Ascending aorta (tissue), 2 donors: ENCODE data around the gene VWDE. TPM values are rescaled to one million over a fixed set of nuclear protein-coding genes. Genes with fewer than 3 reads are reported as not detected.

Source experiments
- DNase-seq, 2 donors: peaks; one replicate each; pipeline ENCODE4 v3.0.0-alpha.2; 2019; ENCODE audit warnings: low spot score in 2 of 2
- H3K27ac ChIP-seq, 2 donors: fragments of 200-600 bp; sonication (generic); one replicate each; pipeline ENCODE4 v1.5.1; 2016 to 2017; ENCODE audit warnings: mild to moderate bottlenecking in 1 of 2
- H3K27me3 ChIP-seq: fragments of 200-600 bp; sonication (generic); one replicate; pipeline ENCODE4 v1.5.1; 2017
- H3K36me3 ChIP-seq, 2 donors: fragments of 200-600 bp; sonication (generic); one replicate each; pipeline ENCODE4 v1.5.1; 2016
- H3K4me1 ChIP-seq, 2 donors: fragments of 200-600 bp; sonication (generic); one replicate each; pipeline ENCODE4 v1.5.1; 2016 to 2017; ENCODE audit warnings: mild to moderate bottlenecking in 1 of 2
- H3K4me3 ChIP-seq, 2 donors: fragments of 200-600 bp; sonication (generic); one replicate each; pipeline ENCODE4 v1.5.1; 2016 to 2017; ENCODE audit warnings: mild to moderate bottlenecking in 1 of 2
- H3K9me3 ChIP-seq, 2 donors: fragments of 200-600 bp; sonication (generic); one replicate each; pipeline ENCODE4 v1.5.1; 2016
- CTCF ChIP-seq, 3 experiments: fragments of 200-600 bp in 2 of 3; fragments of 450-650 bp in 1 of 3; sonication (generic) in 2 of 3; IDR thresholded peaks; one replicate each; pipeline ENCODE4 v1.5.1; 2016 to 2019; ENCODE audit warnings: antibody characterized with exemption in 3 of 3, mild to moderate bottlenecking in 1 of 3, moderate library complexity in 1 of 3
- intact Hi-C: fragments of 100-400 bp; cut with DNase I; formaldehyde crosslinking; loops from one replicate; pipeline ENCODE4 v1.15.1; 2023
- total RNA-seq: library from RNA; depleted of rRNA; stranded (reverse); fragments of >200 nt; gene quantifications from one replicate; pipeline ENCODE4 v1.1.0, GENCODE V29; 2016

Gene VWDE
- total RNA-seq, 1 donor from 2014 or later = not detected

GRCh38 chr7:12300415-12300814 lies 103.2 kb downstream of the VWDE start:
- no peaks in the 10 kb centered on the region for H3K36me3 ChIP-seq
- H3K9me3 ChIP-seq = no peaks in the 10 kb centered on the region
- H3K4me3 ChIP-seq = no peak overlapping the region
- no peak overlapping the region for H3K27ac ChIP-seq
- H3K27me3 ChIP-seq = no peaks in the 10 kb centered on the region
- TF ChIP-seq CTCF (IDR thresholded peaks at IDR 0.05) = no peak
- no peaks in the 10 kb centered on the region for H3K4me1 ChIP-seq
- intact Hi-C loops = no loop called here
- DNase-seq = no peak

DNA sequence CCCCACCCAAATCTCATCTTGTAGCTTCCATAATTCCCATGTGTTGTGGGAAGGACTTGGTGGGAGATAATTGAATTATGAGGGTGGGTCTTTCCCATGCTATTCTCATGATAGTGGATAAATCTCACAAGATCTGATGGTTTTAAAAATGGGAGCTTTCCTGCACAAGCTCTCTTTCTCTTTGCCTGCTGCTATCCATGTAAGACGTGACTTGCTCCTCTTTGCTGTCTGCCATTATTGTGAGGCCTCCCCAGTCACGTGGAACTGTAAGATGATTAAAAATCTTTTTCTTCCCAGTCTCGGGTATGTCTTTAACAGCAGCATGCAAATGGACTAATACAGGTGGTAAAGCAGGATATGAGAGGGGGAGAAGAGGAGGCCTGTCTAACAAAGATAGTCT lies 104.3 kb downstream of the VWDE start:
- intact Hi-C loops = no loop called here
- TF ChIP-seq CTCF (IDR thresholded peaks at IDR 0.05) = no peak
- Histone ChIP-seq H3K36me3 (no peaks in the 10 kb centered on the region), H3K27me3 (no peaks in the 10 kb centered on the region), H3K27ac (no peak overlapping the region), H3K4me3 (no peak overlapping the region), H3K9me3 (no peaks in the 10 kb centered on the region), H3K4me1 (no peaks in the 10 kb centered on the region)
- DNase-seq = no peak

DNA sequence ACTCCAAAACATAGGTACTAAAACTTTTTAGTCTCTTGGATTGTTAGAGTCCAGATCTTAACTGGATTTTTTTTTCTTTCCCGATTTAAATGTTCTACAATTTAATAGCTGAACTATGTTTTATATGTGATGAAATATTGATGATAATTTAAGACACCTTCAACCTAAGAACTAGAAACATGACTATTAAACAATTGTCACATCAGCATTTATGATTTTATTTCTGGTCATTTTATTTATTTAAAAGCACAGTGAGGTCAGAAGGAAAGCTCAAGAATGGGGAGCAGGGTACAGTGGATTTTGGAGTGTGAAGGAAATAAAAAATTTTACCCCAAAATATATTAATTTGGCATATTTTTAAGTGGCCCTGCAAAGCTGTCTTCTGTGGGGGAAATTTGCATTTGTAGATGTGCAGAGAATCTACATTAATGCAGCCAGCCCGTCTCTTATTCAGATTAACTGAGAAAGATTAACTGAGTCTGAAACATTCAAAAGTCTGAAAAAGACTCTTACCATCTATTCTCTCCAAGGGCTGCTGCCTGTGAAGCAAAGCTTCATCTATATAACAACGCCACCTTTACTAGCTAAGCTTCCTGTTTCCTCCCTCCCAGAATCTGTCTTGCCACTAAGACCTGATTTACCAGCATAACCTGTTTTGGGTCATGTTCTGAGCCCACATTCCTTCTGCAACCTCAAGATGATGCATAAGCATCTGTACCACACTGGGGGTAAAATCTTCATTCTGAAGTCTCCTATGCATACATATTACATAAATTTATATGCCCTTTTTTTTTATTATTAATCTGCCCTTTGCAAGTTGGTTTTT lies 106.2 kb downstream of the VWDE start:
- no peak for DNase-seq
- Histone ChIP-seq H3K27me3 (no peaks in the 10 kb centered on the region), H3K4me1 (no peaks in the 10 kb centered on the region), H3K27ac (no peak overlapping the region), H3K9me3 (no peaks in the 10 kb centered on the region), H3K36me3 (no peaks in the 10 kb centered on the region), H3K4me3 (no peak overlapping the region)
- no peak for TF ChIP-seq CTCF (IDR thresholded peaks at IDR 0.05)
- intact Hi-C loops = no loop called here

- Histone ChIP-seq H3K27me3 (no peaks in the 10 kb centered on the region), H3K9me3 (no peaks in the 10 kb centered on the region), H3K4me1 (no peaks in the 10 kb centered on the region), H3K36me3 (no peaks in the 10 kb centered on the region), H3K27ac (no peak overlapping the region), H3K4me3 (no peak overlapping the region)
- no peak for DNase-seq
- intact Hi-C loops = no loop called here
- TF ChIP-seq CTCF (IDR thresholded peaks at IDR 0.05) = no peak
Observed at GRCh38 chr7:12296051-12296570, 107.6 kb downstream of the VWDE start.

- Histone ChIP-seq H3K36me3 (no peaks in the 10 kb centered on the region), H3K4me3 (no peak overlapping the region), H3K27me3 (no peaks in the 10 kb centered on the region), H3K27ac (no peak overlapping the region), H3K4me1 (no peaks in the 10 kb centered on the region), H3K9me3 (no peaks in the 10 kb centered on the region)
- intact Hi-C loops = no loop called here
- TF ChIP-seq CTCF (IDR thresholded peaks at IDR 0.05) = no peak
- no peak for DNase-seq
Observed at GRCh38 chr7:12294701-12295100, 109.0 kb downstream of the VWDE start.
